ENCODE measurements around the gene PCDH15.

DNA sequence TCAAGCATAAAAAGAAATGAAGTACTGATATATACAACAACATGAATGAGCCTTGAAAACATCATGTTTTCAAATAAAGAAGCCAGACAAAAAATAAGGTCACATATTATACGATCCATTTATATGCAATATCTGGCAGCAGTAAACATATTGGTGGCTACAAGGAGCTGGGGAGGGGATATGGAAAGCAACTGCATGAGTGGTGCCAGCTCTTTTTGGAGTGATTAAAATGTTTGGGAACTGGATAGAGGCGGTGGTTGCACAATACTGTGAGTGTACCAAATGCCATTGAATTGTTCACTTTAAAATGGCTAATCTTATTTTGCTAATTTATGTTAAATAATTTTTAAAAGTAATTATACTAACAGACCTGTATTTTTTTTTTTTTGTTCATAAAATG, 481.7 kb downstream of the PCDH15 start:
- TF ChIP-seq, protein P1, sequence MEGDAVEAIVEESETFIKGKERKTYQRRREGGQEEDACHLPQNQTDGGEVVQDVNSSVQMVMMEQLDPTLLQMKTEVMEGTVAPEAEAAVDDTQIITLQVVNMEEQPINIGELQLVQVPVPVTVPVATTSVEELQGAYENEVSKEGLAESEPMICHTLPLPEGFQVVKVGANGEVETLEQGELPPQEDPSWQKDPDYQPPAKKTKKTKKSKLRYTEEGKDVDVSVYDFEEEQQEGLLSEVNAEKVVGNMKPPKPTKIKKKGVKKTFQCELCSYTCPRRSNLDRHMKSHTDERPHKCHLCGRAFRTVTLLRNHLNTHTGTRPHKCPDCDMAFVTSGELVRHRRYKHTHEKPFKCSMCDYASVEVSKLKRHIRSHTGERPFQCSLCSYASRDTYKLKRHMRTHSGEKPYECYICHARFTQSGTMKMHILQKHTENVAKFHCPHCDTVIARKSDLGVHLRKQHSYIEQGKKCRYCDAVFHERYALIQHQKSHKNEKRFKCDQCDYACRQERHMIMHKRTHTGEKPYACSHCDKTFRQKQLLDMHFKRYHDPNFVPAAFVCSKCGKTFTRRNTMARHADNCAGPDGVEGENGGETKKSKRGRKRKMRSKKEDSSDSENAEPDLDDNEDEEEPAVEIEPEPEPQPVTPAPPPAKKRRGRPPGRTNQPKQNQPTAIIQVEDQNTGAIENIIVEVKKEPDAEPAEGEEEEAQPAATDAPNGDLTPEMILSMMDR (IDR thresholded peaks at IDR 0.05; ENCODE audit: insufficient read depth, low read depth, low read length) = no peak
- TF ChIP-seq EZH2 (IDR thresholded peaks at IDR 0.05; ENCODE audit: insufficient read depth, low read length) = no peak
